ENCODE results near the gene HHLA2.

Gene HHLA2

GRCh38 chr3:108300103-108300849 is 3.9 kb downstream of the HHLA2 start:
- DNase-seq = no peak

DNA sequence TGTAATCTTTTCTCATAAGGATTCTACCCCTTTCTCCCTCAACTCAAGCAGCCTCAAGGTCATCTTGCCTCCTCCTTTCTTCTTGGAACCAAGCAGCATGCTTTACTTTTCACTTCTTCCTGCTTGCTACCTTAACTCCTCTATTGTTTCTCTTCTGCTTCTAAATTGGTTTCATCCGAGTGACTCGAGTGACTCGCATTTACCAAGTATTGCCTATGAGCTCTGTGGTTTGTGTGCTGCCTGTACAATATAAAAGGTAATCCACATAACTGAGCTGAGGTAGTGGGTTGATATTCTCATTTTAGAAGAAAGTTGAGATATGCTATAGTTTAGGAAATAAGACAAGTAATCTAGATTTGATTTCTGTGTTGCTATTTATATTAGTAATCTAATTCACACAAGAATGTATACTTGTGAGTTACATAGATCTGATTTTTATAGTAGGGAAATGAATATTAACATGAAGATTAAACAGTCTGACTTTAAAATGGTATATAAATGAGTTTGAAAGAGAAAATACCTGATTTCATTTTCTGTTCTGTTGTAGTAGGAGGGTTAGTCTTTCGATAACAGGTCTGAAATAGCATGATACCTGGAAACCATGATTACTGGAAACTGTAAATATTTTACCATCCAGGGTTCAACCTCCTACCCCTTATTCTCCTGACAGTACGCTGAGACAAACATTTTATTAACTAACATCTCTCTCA is 5.5 kb downstream of the HHLA2 start:
- DNase-seq = no peak

GRCh38 chr3:108302570-108302969 is 6.2 kb downstream of the HHLA2 start:
- no peak for DNase-seq

DNA sequence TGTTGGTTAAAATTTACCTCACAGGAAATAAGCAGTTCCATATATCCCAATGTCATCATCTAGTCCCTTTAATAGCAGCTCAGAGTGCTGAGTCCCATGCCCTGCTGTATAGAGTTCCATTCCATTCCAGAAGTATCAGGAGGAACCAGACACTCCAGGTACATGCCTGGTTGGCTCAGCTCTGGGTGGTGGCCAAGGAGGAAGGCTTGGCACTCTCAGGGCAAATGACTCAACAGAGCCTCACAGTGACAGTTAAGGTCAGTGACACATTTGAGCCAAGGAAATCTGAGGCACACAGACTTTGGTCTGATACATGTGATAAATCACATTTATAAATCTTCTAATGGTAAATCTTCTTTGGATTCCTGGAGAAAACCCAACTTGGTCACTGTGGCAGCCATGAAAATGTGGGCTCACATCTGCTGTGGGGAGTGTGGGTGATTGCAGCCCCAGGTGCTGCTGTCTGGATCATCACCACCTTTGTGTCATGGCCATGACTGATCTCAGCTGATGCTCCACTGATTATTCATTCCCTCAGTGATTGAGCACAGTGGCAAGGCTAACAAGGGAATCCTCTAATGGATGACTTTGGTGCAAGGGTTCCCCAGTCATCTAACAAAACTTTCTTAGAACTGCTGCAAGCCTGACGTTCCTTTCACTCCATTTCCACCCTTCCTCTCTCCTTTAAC is 9.3 kb downstream of the HHLA2 start:
- no peak for DNase-seq

DNA sequence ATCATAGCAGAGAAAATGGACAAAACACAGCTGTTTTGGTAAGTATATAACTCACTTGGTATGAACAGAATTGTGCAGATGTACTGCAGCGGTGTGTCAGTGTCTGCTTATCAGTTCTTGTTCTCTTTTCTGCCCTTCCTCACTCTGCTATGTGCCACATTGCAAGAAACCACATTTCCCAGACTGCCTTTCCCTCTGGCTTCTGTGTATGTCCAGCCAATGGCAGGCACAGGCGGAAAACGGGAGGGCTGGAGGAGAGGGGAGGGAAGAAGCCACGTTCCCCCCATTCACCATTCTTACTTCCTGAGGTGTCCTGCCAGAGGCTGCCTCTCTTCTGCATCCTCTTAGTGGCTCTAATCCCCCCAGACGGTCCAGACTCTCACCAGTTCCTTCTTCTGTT is 15.4 kb downstream of the HHLA2 start:
- DNase-seq = no peak

GRCh38 chr3:108312656-108313055 is 16.3 kb downstream of the HHLA2 start:
- no peak for DNase-seq

DNA sequence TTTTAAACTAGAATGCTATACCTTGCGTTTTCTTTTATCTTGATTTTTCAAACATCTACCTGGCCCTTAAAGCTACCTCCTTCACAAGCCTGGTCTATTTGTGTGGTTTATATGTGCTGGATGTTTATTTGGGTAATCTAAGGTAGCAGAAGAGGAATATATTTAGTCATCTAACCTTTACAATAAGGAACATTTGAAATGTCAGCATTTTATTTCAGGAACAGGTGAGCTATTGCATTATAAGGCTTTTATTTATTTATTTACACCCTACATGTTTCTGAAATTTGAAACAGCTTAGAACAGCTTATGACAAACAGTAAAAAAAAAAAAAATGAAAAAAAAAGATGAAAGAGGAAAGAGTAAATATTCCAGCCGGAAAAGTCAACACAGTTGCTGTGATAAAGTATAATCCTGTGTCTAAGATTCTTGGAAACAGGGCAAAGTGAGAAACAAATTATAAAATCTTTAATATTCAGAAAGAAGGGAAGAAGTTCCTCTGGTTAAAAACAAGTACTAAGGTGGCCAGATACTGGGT is 19.5 kb downstream of the HHLA2 start:
- DNase-seq = no peak

GRCh38 chr3:108319428-108320082 is 23.2 kb downstream of the HHLA2 start:
- no peak for DNase-seq

DNA sequence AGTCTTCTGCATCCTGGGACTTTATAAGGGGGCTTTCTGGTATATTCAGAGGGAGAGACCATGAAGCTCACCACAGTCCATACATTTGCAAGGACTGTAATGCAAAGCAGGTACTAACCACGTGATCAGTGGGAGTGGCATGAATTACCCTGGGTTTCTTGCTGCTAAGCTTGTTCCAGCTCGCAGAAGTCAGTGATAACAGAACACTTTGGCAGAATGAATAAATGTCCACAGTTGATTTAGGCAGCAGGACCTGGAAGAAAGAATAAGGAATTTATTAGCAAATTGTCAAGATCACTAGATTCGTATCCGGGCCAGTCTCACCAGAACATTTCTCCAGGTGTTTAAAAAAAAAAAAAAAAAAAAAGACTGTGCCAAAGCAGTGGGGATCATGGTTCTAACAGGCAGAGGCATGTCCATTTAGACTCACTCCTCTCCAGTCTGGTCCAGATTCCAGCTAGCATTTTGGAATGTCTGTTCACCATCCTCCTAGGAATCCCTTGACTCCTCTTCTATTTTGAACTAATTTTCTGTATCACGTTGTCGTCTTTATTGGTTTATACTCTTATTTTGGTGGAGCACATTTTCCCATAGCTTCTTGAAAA is 24.5 kb downstream of the HHLA2 start:
- DNase-seq = no peak

DNA sequence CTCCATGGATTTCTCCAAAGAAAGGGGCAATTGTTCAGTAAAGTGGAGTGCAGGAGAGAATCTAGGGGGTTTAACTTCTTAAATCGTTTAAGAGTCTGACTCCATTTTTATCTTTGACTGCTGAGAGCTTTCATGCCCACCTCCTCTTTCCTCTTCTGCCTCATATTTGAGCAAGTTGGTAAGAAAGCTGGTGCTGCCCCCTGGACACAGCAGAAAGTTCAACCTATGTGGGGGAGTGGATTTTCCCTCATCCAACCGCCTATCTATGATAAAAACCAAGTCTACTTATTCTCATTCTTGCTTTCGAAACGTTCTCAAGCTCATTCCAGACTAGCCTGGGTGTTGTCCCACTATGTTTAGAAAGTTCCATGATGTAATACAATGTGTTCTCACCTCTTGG is 26.0 kb downstream of the HHLA2 start:
- no peak for DNase-seq

GRCh38 chr3:108324177-108324576 is 27.8 kb downstream of the HHLA2 start:
- DNase-seq = no peak

DNA sequence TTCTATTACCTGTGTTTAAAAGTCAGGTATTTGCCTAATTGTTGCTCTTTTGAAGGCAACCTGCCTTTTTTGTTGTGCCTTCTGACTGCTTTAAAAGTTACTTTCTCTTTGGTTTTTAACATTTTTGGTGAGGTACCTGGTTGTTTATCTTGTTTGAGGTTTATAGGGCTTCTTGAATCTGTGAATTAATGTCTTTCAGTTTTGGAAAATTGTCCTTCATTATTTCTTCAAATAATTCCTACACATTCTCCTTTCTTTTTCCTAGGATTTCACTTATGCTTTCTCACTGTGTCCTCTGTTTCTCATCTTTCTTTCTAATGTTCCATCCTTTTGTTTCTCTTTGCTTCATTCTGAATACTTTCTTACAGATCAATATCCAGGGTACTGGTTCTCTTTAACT is 30.8 kb downstream of the HHLA2 start:
- no peak for DNase-seq

DNA sequence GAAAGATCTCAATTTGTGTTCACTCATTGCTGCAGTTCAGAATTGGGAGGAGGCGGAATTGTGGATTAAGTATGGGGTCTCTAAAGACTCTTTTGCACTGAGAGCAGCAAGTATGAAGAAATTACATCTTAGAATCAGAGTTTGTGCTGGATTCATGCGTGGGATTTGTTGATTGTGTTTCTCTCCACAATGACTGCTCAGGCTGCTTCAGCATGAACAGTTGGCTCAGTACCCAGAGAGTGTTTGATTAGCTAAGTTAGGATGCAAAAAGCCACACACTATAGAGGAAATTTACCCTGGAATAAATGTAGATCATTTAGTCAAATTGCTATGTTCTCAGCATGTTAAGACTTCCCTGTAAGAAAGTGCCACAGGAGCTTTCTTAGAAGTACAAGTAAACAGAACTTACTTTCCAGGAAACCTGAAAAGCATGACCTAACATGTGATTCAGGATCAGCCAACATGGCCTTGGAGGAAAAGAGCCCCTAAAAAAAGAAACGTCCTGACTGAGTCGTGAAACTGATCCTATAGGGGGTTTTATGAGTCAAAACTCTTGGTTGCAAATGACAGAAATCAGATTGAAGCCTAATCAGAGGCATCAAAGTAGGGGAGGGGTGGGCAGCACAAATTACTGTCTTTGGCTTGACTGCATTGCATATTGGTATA is 32.6 kb downstream of the HHLA2 start:
- no peak for DNase-seq

GRCh38 chr3:108329508-108329907 is 33.2 kb downstream of the HHLA2 start:
- no peak for DNase-seq

DNA sequence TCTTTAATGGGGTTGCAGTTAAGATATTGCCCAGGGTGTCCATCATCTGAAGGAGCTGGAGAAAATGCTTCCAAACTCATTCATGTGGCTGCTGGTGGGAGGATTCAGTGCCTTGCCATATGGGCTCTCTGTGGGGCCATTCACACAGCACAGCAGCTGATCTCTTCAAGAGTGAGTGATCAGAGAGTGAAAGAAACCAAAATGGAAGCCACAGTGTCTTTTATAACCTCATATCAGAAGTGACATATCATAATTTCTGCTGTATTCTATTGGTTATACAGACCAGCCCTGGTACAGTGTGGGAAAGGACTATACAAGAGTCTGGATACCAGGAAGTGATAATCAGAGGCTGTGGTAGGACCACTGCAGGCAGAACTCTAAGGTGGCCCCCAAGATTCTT is 33.6 kb downstream of the HHLA2 start:
- no peak for DNase-seq

DNA sequence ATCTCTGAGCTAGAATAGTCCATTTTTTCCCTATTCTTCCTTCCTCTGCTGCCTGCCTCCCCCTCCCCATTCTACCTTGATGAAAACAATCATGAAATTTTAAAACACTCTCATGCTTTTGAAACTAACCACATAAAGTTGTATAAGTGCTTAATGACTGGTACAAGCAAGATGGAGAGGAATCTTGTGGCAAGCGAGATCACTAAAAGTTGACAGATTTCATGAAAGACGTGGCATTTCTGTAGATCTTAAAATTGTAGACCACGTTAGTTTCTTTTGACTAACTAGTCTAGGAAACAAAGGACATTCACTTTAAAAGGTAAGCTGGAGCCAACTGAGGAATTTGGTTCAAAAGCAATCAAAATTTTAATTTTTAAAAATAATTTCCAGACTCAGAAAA is 35.4 kb downstream of the HHLA2 start:
- DNase-seq = no peak

- no peak for DNase-seq
Measured at GRCh38 chr3:108333961-108334360, 37.6 kb downstream of the HHLA2 start.

GRCh38 chr3:108334701-108335100 is 38.4 kb downstream of the HHLA2 start:
- no peak for DNase-seq

DNA sequence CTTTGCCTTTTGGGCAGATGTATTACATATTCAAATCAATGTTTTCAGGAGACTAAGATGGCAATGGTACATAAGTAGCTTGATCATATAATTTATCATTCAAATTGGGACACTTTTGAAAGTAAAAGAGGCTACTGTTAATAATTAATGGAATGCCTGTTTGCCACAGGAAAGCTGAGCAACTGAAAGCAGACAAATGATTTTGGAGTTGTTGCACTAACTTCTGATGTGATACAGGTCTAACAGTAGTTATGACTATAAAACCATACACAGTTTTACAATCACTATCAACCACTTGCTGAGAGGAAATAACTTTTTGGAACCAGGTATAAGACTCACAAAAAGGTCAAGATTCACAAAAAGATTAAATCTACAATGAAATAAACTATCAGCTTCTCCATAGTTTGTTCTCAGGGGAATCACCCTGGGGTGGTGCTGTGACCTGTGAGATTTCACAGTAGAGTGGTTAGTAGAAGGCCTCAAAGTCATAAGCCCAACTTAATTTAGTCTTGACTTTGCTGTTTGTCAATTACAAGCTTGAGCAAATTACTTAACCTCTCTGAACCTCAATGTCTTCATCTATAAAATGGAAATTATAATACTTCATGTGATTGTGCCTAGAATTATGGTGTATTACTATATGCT is 42.7 kb downstream of the HHLA2 start:
- DNase-seq = no peak

GRCh38 chr3:108341911-108342310 is 45.6 kb downstream of the HHLA2 start:
- DNase-seq = no peak

DNA sequence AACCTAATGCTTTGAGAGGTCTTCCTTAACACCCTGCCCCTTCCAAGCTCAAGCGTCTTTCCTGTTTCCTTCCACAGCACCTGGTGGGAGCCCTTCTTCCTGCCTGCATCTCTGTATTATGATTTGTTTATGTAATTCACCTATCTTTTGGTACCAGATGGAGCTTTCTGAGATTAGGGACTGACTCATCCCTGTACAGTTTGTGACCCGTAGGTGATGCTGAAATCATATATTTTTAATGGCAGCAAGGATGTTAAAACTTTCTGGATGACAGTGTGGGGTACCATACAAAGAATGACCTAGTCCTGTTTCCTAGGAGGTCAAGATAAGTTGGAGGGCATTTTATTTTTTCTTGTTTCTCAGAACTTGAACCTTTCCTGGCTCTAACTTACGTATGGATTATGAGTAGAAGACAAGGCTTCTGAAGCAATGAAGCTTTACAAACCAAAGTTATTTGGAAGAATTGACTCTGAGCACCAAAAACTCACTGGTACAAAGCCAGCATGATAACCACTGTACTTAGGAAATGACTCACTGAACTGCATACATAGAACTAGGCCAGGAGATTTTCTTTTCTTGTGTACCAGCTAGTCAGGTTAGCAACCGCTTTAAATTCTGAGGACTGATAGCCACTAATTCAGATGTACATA is 46.6 kb downstream of the HHLA2 start:
- no peak for DNase-seq
